GM19463 (cell line): ENCODE data around the gene NKIRAS1.
A peak's percentile ranks its signal among the peaks of the same experiment; 100 is the strongest.

Source experiments
- ATAC-seq: cut with Tn5 transposase; IDR thresholded peaks from one replicate; pipeline ENCODE4 v1.9.1; 2021; ENCODE audit warnings: mild to moderate bottlenecking, moderate library complexity; ENCODE audit not compliant: unreplicated experiment

NKIRAS1 gene

DNA sequence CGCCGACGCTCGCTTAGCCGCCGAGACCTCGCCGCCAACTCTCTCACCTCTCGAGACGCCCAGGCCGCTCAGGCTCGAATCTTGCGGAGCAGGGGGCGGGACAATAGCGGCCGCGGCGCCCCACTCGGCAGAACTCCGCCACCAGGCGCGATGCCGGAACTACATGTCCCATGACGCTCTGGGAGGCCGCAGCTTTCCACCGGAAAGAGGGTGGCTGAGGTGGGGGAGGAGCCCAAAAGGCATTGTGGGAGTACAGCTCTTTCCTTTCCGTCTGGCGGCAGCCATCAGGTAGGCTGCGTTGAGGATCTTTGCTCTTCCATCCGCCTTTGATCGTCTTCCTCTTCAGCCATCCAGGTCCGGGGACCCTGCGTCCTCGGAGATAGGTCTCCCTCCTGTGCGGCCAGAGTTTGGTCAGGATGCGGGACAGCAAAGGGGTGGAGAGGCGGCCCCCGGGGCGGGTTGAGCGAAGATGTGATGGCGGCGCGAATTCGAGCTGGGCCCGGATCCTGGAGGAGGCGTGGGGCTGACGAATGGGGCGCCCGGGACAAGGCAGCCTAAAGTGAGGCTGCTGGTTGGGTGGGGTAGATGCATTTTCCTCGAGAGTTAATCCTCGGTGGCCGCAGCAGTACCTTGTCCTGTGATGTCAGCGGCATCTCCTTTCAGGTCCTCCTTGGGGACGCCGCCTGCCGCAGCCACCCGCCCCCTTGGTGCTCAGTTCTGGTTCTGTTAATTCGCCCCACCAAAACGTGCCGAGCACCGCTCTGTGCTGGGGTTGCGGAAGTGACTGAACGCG is at the start of gene NKIRAS1, which contains the start of gene RPL15:
Gene NKIRAS1 (minus strand): TSS at position 105 of the 793 bp plus-strand sequence. CDS start 6,086 bp downstream, outside the sequence.
Gene RPL15 (plus strand): TSS at position 247 of the 793 bp plus-strand sequence. CDS start 728 bp downstream, outside the sequence.
- peak; percentile 89 for ATAC-seq

GRCh38 chr3:23966328-23966727 is 49.5 kb upstream of the NKIRAS1 start:
- no peak for ATAC-seq

- ATAC-seq, result no peak
Observed at GRCh38 chr3:23964537-23965235, 47.9 kb upstream of the NKIRAS1 start.

DNA sequence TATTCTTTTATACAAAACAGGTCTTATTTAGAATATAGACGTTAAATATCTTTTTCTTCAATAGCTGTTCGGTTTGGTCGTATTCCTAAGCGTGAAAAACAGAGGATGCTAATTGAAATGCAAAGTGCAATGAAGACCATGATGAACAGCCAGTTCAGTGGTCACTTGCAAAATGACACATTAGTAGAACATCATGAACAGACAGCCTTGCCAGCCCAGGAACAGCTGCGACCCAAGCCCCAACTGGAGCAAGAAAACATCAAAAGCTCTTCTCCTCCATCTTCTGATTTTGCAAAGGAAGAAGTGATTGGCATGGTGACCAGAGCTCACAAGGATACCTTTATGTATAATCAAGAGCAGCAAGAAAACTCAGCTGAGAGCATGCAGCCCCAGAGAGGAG is 45.1 kb upstream of the NKIRAS1 start:
- no peak for ATAC-seq

- ATAC-seq, result no peak
Observed at GRCh38 chr3:23961066-23961465, 44.3 kb upstream of the NKIRAS1 start.

DNA sequence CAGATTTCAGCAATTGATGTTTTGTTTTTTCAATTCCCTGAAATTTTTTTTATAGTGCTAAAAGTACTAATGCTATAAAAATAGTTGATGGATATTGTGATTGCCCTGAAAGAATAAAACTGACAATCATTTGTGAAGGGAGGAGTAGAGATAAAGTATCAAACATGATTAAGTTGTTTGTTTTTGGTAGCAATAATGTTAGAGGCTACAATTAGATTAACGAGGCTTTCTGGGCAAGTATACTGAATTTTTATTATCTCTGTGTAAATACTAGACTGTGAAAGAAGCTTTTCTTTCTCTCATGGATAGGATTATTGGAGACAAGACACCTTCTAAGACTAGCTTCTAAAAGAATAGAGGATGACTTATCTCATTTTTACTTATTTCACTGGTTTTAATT is 43.9 kb upstream of the NKIRAS1 start:
- no peak for ATAC-seq

- peak; percentile 56 for ATAC-seq
Observed at GRCh38 chr3:23959135-23959900, 42.5 kb upstream of the NKIRAS1 start.

DNA sequence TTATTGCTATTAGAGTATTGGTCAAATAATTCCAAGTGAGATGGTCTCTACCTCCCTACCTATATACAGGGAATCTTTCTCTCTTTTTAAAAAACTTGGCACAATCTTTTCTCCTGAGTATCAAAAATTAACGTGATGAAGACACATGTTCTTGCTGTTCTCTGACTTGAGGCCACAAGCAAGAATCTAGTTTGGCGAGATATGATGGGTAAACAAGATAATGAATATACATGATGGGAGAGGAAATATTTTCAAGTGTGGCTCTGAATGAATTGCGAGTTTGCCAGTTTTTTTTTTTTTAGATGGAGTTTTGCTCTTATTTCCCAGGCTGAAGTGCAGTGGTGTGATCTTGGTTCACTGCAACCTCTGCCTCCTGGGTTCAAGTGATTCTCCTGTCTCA is 39.9 kb upstream of the NKIRAS1 start:
- ATAC-seq, result no peak

DNA sequence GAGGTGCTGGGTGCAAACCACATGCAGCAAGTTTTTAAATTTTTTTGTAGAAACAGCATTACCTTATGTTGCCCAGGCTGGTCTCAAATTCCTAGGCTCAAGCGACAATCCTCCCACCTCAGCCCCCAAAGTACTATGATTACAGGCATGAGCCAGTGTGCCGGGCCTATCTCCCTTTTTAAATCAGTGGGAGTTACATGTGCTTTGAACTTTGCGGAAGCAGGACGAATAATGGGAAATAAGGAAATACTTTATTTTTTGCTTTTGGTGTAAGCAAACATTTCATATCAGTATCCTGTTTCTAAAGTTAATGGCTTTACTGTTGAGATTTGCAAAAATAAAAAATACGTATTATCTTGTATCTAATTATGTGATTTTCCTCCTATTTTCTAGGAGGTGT is 37.4 kb upstream of the NKIRAS1 start:
- ATAC-seq, result no peak

DNA sequence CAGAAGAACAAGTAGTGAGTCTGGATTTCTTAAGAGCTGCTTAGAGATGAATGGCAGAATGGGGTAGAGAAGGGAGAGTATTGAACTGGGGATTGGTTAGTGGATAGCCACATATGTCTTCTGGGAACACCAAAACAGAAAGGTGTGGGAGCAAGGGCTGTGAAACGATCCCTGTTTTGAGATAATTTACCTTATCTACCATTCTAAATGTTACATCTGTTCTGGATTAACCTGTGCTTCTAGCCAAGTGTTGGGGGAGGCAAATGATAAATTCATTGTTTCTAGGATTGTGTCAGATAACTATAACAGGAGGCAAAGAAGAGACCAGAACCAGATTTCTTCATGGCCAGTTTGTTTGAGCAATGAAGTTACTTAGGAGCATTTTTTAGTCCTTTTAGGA is 36.7 kb upstream of the NKIRAS1 start:
- no peak for ATAC-seq

GRCh38 chr3:23952646-23953045 is 35.9 kb upstream of the NKIRAS1 start:
- peak; percentile 36 for ATAC-seq

DNA sequence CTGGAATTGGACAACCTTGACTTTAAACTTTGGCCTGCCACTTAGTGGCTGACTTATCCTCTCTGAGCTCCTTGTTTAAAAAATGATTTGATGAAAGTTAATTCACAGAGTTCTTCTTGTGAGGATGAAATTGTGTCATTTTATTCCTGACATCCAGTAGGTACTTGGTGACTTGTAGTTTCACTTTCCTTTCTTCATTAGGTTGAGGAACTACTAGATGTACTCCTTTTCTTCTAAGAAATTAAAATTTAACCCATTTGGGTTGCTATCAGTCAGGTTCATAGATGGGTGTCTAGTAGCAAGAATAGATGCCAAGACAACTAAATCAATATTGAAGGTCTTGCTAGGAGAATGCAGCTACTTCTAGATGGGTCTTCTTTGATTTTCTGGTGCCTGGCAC is 33.5 kb upstream of the NKIRAS1 start:
- ATAC-seq, result peak; percentile 26

DNA sequence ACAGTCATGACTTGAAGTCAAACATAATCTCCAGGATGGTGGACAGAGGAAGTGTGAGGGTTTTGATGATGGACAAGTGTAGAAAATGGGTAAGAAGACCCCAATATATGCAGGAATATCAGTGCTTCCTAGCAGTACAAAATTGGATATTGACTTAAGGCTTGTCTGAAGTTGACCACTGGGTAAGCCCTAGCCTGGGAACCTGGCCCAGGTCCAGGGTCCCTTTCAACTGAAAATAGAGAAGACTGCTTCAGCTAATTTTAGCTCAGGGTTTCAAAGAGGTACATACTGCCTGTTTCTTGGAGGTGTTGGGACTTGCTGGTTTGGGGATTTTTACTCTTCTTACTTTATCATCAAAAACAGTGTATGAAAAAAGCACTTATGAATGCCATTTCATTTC is 33.0 kb upstream of the NKIRAS1 start:
- ATAC-seq, result peak; percentile 19

GRCh38 chr3:23948761-23949160 is 32.0 kb upstream of the NKIRAS1 start:
- no peak for ATAC-seq

DNA sequence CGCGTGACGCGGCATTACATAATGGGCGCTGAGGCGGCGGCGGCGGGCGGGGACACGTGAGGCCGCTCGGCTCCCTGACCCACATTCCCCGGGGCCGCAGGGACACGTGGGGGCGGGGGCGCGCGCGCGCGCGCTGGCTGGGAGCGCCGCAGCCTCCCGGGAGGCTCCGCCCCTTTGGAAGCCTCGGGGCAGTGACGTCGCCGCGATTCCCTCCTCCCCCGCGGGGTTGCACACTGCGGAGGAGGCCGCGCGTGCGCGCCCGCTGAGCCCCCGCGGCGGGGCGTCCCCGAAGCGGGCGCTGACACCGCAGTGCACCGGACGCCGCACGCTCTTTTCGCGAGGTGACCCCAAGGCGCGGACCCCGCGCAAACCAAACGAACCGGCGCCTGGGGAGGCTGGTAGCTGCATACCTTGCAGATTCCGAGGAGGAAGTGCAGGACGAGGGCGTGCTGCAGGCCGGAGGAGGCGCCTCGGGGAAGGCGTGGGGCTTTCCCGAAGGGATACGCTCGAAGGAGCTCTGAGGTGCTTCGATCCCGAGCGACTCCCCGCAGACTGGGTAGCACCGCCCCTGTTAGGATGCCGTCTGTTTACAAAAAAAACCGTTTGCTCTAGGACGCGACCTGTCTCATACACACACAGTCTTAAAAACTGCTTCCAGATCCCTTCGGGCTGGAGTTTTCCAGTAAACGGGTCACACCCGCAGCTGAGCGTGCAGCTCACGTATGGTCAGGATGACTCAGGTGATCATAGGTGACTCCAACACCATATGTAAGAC is 29.3 kb upstream of the NKIRAS1 start:
- peak; percentile 67 for ATAC-seq

GRCh38 chr3:23945663-23945912 is 28.8 kb upstream of the NKIRAS1 start:
- ATAC-seq, result no peak

DNA sequence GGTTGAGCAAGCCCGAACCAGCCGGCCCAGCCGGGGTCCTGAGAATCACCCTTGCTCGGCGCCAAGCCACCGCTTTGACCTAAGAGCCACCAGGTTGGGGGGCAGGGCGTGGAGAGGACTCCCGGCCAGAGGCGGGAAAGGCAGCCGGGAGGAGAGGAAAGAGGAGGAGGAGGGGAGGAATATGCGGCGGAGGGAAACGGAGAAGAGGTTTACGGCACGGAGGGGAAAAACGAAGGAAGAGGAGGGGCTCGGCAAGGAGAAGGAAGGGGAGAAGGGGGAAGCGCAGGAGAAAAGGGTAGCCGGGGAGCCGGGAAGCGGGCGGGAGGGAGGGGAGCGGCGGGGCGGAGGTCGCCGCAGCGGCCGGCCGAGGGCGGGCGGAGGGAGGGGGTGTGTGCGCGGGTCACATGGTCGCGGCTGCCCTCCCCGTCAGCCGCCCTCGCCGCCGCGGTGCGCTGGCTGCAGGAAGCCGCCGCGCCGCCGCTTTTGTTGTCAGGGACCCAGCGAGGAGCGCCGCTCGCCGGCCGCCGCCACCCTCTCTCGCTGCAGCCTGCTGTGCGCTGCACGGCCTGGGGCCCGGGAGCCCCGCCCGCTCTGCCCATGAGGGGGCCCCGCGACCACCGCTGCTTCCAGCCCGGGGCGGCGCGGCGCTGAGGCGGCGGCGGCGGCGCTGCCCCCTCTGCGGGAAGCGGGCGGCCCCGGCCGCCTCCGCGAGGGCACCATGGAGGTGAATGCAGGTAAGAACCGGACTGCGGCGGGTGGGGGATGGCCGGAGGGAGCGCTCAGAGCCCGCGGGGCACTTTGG is 28.3 kb upstream of the NKIRAS1 start, which contains the start of gene NR1D2:
Gene NR1D2 (plus strand): TSS at position 426 of the 802 bp plus-strand sequence. CDS start 293 bp downstream, at position 719.
- peak; percentile 52 for ATAC-seq

- ATAC-seq, result no peak
Observed at GRCh38 chr3:23944007-23944783, 27.4 kb upstream of the NKIRAS1 start.

DNA sequence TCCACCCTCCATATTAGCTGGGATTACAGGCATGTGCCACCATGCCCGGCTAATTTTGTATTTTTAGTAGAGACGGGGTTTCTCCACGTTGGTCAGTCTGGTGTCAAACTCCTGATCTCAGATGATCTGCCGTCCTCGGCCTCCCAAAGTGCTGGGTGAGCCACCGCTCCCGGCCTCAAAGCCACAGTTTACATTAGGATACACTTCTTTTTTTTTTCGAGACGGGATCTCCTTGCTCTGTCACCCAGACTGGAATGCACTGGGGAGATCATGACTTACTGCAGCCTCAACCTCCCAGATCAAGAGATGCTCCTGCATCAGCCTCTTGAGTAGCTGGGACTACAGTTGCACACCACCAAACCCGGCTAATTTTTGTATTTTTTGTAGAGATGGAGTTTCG is 25.8 kb upstream of the NKIRAS1 start:
- no peak for ATAC-seq
